Neural crest cell (in vitro differentiated cells): ENCODE data around the gene HIP1. TPM values are rescaled to one million over a fixed set of nuclear protein-coding genes. Genes with fewer than 3 reads are reported as not detected.
"Not testable (repeated sequence)": the region's sequence is repeated elsewhere in the genome, so short reads cannot be mapped to it uniquely, and the experiment has no call there.

ENCODE experiments used
- DNase-seq: peaks from one replicate; pipeline ENCODE4 v3.0.0; 2021; ENCODE audit warnings: low read depth, mixed read lengths, low spot score
- H3K27ac Mint-ChIP-seq: one replicate; pipeline ENCODE4 v1.8.0; 2021; ENCODE audit warnings: mild to moderate bottlenecking, mixed read lengths; ENCODE audit not compliant: unreplicated experiment
- H3K27me3 Mint-ChIP-seq: 2 replicates; pipeline ENCODE4 v1.8.0; 2021; ENCODE audit warnings: low read depth, mild to moderate bottlenecking, mixed read lengths
- H3K36me3 Mint-ChIP-seq: 2 replicates; pipeline ENCODE4 v1.8.0; 2021; ENCODE audit warnings: low read depth, mild to moderate bottlenecking, mixed read lengths
- H3K4me1 Mint-ChIP-seq: 2 replicates; pipeline ENCODE4 v1.8.0; 2021; ENCODE audit warnings: mixed read lengths
- H3K4me3 Mint-ChIP-seq: one replicate; pipeline ENCODE4 v1.8.0; 2021; ENCODE audit warnings: mild to moderate bottlenecking, mixed read lengths
- H3K9me3 Mint-ChIP-seq: 2 replicates; pipeline ENCODE4 v1.8.0; 2021; ENCODE audit warnings: mixed read lengths
- total RNA-seq: library from RNA; stranded (reverse); gene quantifications from 2 replicates; pipeline ENCODE4 v1.2.1, GENCODE V29; 2021

Gene HIP1
- total RNA-seq, 1 donor from 2014 or later, result 87.3 TPM

DNA sequence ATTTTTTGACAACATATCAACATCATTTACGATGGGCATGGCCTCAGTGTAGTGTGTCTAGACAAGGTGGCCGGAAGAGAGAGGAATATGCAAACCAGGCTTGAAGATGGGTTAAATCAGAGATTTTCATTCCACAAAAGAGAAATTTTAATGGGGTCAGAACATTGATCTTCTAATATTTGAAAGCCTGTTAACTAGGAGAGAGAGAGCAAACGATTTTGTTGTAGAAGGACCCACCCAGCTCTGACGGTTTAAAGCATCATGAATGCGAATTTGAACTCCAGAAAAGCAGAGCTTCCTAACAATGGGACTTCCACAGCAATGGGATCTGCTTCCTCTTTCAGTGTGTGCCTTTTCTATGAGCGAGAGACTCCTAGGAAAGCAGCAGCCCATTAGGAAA lies 246.7 kb downstream of the HIP1 start, which contains the start of gene SPDYE5:
SPDYE5 (plus strand) TSS at position 301 of the 400 bp plus-strand sequence. CDS start 1,728 bp downstream, outside the sequence.
- H3K27me3 Mint-ChIP-seq, DNase-seq, H3K36me3 Mint-ChIP-seq, H3K4me3 Mint-ChIP-seq, H3K27ac Mint-ChIP-seq, H3K4me1 Mint-ChIP-seq, H3K9me3 Mint-ChIP-seq: not testable (repeated sequence)

DNA sequence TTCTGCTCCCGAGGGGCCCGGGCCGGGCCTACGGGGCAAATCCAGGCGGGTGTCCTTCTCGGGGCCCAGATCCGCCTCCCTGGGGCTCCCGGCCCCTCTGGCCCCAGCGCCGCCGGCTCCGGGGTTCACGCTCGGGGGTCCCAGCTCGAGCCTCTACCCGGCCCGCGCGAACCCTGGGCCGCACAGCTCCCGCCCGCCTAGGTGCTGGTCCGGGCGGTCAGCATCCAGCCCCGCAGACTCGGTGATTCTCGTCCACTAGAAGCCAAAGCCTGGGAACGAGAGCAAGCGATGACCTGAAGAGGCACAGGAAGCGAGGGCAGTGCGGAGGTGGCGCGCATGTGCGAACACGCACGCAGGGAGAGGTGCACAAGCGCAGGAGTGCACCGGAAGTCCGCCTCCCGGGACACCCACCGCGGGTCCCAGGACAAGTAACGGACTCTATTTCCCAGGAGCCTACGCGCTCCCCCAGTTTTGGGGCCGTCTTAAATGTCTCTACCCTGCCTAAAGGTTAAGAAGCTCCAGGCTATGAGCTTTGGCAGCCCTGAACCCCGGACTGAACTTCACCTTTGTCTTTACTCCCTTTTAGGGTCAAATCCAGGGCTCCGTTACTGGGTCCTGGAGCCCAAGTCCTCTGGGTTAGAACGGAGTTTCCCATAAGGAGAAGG lies 252.6 kb downstream of the HIP1 start, which contains the start of gene POM121C:
POM121C (minus strand) TSS at position 321 of the 665 bp plus-strand sequence. CDS start 44,803 bp downstream, outside the sequence.
- H3K27me3 Mint-ChIP-seq, H3K36me3 Mint-ChIP-seq, H3K9me3 Mint-ChIP-seq, H3K4me1 Mint-ChIP-seq: not testable (repeated sequence)
- Mint-ChIP-seq H3K4me3 (peak within 1 kb of the TSS; percentile 95), H3K27ac (peak within 1 kb of the TSS; percentile 95)
- peak; percentile 76 for DNase-seq

DNA sequence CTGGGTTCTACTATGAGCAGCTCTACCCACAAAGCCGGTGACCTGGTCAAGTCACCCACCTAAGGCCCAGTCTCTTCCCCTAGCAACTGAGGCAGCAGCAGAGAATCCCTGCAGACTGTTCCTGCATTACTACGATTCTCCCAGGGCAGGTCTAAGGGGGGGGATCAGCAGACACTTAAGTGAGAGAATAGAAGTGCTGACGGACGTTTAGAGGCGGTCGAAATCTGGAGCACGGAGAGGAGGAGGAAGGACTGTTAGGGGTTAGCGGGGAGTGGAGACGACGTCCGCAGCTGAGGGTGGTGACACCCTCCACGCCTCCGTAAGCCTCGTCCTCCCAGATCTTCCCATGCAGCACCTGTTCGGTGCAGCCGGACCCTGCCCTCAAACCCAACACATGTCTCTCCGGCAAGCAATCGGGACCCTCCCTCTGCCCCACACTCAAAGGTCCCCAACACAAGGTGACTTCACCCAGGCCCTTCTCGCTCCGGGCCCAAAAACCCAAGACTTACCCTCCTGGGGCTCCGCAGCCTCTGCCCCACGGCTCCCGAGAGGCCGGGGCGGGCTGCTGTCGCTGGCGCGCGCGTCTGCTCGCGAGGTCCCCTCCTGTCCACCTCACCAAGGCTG lies 253.3 kb downstream of the HIP1 start:
- H3K4me1 Mint-ChIP-seq, H3K36me3 Mint-ChIP-seq, H3K9me3 Mint-ChIP-seq, DNase-seq, H3K27me3 Mint-ChIP-seq: not testable (repeated sequence)
- Mint-ChIP-seq H3K4me3 (peak overlapping the region; percentile 95), H3K27ac (peak overlapping the region; percentile 91)

Other genes with a start within 250 kb of the HIP1 start
- not detected in 2 replicates for gene SPDYE5, start 246.6 kb downstream of the HIP1 start, total RNA-seq
- gene CCL26, start 33.3 kb upstream of the HIP1 start, total RNA-seq, result not detected in 2 replicates
- not detected in 2 replicates for gene CCL24, start 74.9 kb upstream of the HIP1 start, total RNA-seq
- 80.2 and 80.5 TPM in 2 replicates for gene RHBDD2, start 140.1 kb upstream of the HIP1 start, total RNA-seq
- 123 and 126 TPM in 2 replicates for gene POR, start 176.2 kb upstream of the HIP1 start, total RNA-seq